HUDEP-2 (cell line): Measurements from ENCODE around the gene NUCKS1.

Experiments used
- DNase-seq, 76 experiments: peaks; one replicate each; lab custom pipeline; 2025; ENCODE audit not compliant: unreplicated experiment in 76 of 76; lab: John Stamatoyannopoulos, UW

The NUCKS1 gene

DNA sequence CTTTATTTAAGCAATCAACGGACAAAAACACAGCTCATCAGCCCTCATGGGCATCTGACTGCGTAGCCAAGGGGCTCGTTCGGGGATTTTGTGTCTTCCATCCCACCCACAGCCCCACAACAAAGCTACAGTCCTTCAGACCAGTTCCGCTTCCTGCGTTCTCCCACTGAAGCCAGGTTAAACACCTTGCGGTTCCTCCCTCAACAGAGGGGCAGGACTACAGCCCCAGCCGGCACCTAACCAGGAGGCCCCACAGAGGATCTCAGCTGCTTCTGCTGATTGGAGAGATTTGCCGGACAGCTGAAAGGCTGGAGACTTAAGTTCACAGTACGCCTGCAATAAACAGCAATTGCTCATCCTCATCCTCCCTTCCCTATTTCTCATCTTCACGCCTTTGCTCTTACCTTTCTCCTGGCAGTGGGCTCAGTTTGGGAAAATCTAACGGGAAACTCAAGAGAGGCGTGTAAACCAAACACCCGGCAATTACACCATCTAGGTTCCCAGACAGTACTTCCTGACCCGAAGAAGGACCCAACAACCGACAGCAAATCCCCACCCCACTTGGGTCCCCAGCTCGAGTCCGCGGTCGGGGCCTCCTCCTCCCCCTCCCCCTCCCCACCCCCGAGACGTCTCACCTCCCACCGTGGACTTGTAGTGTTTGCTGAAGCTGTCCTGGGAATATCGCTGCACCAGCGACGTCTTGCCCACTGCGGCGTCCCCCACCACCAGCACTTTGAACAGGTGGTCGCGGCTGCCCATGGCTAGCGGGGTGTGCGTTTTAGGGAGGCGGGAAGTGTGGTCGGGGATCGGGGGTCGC is 24.4 kb upstream of the NUCKS1 start:
- peak in 1 of 76 experiments; percentile 2 for DNase-seq

DNA sequence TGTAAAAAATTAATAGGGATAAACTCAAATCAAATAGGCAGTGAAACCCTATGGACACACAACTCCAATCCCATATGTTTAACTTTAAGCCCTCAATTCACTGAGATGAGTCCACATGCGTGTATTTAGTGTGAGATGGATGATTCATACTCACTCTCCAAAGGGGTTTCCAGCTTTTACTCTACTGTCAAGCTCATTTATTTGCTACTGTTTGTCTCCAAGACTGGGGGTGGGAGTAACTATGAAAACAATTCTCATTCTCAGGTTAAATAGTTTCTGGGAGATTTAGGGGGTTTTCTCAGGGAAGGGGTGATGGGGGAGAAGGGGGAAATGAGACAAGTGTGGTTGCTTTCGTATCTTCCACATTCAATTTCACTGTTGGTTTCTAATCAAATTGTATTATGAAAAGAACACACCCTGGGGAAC is 22.6 kb upstream of the NUCKS1 start:
- no peak for DNase-seq

DNA sequence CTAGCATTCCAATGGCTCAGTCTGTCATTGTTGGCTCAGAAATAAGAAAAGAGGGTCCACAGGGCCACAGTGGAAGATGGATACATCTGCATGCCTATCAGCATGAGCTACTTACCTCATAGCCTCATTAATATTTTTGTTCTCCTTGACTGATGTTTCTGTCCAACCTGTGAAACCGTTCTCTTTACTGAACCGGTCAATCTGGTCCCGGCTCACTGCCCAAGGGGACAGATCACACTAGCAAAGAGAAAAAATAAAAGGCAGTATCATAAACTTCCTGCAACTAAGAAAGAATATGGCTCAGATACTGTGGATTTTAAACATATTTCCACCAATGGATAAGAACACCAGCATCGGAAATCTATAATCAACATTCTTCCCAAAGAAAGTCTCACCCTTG is 20.6 kb upstream of the NUCKS1 start:
- no peak for DNase-seq

DNA sequence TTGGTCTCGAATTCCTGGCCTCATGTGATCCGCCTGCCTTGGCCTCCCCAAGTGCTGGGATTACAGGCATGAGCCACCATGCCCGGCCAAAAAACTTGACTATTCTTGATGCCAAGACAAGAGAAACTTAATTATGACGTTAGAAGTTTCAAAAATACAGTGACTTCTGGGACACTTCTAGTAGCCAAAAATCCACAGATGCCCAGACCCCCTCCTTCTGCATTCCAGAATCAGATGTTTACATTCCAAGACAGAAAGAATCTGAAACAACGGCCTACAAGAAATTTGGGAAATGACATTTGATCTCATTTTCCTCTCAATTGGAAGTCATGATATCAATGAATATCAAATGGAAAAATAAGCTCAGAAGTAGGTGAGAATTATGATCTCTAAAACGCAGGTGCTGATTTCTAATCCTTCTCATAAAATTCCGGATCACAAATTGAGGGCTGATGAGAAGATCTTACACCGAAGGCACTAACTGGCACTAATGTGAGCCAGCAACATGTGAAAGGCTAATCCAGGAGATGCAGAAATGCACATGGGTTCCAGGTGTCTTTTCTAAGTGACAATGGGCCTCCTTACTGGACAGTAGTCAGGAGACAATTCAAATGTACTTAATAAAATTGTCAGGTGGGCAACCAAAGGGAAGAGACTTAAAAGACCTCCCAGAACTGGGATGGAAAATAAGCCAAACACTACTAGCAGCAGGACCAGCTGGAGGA is 19.8 kb upstream of the NUCKS1 start:
- DNase-seq = no peak

DNA sequence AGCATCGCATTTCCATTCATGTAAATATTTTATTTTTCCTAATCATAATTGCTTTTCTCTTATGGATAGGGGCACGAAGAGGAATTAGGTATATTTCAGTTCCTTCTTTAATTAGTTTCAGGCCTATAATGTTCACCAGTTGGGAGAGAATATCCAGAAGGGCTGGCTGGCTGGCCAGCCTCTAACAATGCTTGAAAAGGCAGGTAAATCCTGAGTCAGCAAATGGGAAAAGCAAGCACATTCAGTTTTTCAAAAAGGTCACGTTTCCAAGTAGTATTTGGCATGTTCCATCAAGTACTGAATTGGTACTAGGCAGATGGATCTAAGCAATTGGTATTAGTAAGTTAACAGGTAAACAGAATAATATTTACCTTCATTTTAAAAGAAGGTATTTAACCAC is 17.3 kb upstream of the NUCKS1 start:
- no peak for DNase-seq

DNA sequence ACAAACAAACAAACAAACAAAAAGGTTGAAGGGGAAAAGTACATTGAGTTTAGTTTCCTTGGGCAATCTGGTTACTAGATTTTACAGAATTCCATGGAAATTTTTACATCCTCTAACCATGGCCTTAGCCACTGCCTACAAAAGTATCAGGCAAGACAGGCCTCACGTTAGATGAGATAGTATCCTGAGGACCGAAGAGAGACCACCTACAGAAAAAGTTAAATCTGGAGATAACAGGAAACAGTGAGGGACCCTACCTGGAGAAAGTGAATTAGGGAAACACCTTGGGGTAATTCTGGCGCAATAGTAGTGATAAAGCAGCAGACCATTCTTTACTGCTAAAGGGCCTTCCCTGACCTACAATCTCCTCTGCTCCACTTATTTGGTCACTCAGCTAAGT is 16.6 kb upstream of the NUCKS1 start:
- DNase-seq = no peak

DNA sequence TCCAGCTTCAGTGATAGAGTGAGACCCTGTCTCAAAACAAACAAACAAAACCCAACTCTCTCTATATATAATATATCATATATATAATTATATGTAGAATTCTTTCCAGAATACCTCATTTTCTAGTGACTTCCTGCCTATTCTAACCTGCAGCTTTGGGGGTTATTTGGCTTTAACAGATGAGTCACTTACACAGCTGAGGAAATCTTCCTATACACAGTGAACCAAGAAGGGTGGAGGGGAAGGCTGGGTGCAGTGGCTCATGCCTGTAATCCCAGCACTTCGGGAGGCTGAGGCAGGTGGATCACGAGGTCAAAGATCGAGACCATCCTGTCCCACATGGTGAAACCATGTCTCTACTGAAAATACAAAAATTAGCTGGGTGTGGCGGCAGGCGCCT is 16.1 kb upstream of the NUCKS1 start:
- DNase-seq = no peak

DNA sequence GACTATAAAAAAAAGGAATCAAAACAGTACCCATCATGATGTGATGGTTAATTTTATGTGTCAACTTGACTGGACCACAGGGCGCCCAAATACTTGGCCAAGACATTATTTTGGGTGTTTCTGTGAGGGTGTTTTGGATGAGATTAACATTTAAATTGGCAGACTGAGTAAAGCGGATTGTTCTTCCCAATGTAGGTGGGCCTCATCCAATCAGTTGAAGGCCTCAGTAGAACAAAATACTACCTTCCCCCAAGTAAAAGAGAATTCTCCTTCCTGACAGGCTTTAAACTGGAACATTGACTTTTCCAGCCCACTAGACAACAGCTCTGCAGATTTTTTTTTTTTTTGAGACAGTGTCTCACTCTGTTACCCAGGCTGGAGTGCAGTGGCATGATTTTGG is 14.6 kb upstream of the NUCKS1 start:
- DNase-seq = no peak

DNA sequence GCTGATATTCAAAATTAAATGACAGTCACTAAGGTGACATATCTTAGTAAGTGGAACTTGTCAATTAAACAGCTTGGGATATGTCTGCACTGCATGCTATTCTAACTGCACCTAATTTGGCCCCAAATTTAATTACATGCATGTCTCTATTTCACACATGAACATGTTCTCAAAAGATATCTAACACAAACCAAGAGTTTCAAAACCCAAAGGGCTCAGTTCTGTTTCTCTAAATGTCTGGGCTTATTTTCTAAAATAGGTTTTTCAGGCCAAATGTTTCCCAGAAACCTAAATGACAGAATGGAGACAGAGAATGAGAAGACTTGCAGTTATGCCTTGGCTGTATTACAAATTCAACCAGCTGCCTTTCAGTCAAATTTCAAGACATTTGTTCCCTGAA is 14.0 kb upstream of the NUCKS1 start:
- DNase-seq = no peak

DNA sequence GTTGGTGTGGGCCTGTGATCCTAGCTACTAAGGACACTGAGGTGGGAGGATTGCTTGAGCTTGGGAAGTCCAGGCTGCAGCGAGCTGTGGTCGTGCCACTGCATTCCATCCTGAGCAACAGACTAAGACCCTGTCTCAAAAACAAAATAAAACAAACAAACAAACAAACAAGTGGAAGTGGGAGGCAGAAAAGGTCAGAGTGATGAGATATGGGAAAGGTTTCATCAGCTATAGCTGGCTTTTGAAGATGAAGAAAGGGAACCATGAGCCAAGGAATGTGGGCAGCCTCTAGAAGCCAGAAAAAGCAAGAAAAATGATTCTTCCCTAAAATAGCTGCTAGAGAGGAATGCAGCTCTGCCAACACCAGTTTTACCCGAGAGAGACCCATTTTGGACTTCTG is 10.6 kb upstream of the NUCKS1 start:
- DNase-seq = no peak

DNA sequence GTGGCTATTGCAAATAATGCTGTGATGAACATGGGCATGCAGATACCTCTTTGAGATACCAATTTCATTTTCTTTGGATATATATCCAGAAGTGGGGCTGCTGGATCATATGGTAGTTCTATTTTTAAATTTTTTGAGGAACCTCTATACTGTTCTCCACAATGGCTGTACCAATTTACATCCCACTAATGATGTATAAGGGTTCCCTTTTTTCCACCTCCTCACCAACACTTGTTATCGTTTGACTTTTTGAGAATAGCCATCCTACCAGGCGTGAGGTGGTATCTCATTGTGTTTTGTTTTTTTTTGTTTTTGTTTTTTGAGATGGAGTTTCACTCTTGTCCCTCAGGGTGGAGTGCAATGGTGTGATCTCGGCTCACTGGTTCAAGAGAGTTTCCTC is 6.6 kb upstream of the NUCKS1 start:
- no peak for DNase-seq

DNA sequence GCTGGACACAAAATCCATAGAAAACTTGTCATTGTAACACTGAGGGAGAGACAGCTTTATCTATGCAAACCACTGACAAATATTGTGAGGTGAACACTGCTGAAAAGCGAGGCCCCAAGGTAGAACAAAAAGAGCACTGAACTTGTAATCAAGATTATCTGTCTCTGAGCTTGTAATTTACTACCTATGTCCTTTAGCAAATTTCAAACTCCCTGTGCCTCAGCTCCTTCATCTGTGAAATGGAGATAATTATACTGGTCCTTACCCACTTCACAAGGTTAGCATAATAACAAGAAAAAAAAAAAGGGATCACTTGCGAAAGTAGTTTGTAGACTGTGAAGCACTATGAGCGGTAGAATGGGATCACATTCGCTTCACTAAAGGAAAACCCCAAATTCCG is 4.9 kb upstream of the NUCKS1 start:
- DNase-seq = no peak

DNA sequence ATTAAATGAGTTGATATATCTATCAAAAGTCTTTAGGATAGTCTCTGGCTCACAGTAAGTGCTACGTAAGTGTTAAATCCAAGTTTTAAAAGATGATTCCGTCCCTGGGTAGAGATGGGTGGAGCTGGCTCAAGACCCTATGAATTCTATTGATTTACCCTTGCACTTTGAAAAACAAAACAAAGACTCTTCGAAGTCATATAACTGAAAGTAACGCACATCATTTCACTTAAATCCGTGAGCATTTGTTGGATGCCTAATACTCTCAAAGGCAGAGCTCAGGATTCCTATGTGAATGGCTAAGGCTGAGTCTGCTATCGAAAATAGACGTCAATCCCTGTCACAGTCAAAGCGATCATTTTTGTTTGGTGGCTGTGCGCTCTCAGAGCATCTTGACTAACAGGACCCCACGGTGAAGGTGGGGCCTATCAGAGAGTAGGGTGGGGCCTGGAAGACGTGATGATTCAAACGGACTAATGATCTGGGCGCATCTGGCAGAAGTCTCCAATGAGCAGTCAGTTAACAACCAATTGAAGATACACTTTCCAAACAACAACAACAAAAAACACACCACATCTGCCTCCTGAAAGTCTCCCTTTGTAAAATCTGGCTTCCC is 1.2 kb upstream of the NUCKS1 start:
- DNase-seq = no peak

DNA sequence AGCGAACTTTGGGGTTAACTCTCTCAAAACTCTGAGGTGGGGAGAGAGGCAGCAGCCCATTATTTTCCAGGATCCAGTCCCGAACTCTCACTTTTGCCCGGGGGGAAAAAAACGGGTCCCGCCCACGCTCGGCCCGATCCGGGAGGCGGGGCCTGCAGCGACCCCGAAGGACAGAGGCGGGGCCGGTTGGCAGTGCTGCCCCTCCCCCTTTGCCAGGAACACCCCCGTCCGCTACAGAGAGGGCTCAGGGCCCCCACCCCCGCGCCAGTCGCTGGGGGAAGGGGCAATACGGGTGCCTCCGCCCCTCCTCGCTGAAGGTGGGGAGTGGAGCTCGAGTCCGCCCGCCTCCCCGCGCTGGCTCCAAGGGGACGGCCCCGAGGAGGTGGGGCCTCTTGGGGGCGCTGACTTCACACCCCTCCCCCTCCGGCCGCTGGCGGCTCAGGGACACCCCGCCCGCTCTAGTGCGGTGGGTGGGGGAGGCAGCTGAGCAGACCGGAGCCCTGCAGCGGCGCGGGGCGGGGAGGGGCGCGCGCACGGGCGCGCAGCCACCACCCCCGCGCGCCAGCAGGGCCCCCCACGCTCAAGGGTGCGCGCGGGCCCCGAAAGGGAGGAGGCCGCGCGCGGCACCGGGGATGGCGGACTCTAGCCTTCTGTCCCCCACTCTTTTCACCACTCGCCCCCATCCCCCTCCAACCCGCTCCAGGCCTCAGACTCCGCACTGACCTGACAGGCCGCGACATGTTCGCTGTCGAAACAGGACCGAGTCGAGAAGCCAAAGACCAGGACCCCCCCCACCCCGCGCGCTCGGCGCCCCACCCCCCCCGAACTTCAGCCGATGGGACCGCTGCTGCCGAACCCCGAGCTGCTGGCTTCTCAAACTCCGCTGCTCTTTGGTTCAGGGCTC is 496 bp downstream of the NUCKS1 start:
- peak; percentile 26 to 98 (median 92) for DNase-seq

DNA sequence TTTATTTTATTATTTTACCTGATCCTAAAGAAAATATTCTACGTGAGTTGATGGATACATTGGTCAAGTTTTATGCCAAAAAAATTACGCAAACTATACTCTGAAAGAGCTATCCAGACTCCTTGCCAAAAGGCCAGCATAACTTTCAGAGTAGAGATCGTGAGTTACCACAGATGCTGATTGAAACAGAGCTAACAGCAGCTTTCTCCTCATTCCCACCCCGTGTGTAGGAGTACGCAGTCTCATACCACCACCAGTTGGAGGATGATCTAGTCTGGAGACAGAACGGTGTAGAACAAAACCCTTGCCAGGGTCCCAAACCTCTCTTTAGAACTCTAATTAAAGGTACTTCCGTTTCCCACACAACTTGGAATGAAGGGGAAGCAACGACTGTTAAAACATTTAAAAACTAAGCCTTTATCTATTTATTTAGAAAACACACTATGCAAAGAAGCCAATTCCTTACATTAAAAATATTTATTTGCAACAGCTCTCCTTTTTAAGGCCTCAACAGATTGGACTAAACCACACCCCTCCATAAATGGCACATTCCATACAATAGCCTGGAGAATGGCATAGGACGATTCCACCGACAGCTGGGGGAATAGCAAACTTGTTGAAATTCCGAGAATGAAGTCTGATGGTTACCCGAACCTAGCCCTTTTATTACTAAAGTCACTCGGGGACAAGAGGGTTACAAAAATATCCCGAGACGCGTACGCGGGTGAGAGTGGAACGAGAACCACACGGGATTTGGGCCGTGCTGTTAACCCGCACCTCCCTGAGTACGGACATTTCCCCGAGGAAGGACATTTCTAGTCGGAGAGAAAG is 1.4 kb downstream of the NUCKS1 start:
- DNase-seq = peak in 46 of 76 experiments; percentile 2 to 67 (median 38)

DNA sequence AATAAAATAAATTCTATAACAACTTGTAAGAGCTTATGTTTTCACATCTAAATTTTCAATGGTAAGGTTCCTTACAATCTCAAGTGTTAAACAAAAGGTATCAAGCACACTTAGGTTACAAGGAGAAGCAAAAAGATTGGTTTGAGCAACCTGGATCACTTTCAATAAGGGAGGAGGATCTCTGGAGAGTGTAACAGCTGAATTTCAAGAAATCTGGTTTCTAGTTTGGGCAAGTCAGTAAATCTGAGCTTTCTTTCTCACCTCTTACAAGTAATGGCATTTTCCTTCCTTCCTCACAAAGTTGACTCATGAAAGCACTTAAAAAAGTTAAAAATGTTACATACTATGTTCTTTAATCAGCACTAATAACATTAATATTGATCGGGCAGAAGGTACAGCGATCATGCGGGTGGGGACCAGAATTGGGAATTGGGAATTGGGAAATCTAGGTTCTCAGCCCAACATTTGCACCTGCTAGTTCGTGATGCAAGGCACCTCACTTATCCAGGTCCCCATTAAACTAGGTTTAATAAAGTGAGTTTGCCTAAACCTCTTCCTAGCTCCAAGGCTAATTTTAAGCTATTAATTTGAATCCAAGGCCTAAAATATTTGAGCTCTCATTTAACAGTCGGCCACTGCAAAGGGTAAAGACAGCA is 3.1 kb downstream of the NUCKS1 start:
- no peak for DNase-seq

DNA sequence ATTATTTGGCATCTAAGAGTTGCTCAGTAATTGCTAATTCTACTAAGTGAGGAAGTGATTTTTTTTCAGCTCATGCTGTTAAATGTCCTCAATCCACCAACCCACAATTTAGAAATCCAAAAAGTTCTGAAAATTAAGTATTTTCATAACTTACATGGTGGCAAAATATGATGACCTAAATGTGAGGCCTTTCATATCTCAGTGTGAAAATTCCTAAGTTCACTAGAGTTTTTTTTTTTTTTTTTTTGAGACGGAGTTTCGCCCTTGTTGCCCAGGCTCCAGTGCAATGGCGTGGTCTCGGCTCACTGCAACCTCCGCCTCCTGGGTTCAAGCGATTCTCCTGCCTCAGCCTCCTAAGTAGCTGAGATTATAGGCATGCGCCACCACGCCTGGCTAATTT is 5.6 kb downstream of the NUCKS1 start:
- DNase-seq = no peak

DNA sequence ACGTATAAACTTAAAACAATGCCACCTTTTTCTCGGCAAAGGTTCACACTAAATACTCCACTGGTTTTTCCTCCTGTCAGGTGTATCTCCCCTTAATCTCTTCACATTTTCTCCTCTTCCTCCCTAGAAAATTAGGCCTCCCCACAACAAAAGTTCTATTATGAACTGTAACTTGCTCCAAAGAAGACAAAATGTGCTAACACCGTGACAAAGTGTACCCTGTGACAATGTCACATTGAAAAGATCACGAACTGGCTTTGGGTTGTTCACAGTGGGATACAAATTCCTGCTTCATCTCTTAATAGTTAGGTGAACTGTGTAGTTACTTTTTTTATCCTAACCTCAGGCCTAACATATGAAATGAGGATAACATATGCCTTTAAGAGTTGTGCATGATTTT is 6.0 kb downstream of the NUCKS1 start:
- DNase-seq = no peak

DNA sequence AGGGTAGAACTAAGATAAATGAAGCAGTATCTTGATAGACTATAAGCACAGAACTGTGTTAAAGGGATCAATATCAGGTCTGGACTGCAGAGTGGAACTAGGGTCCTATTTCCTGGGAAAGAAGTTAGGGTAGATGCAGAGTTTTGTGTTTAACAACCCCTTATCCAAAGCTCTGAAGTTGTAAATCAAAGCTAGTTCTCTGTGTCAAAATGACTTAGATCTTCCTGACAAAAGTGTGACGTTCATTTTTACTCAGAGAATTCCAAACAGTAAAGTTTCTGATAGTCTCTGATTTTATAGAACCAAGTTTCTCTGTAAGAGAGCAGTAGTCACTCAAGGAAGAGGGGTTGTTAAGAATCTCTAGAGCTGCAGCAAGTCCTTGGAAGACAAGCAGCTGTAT is 8.3 kb downstream of the NUCKS1 start:
- no peak for DNase-seq
